CD14-positive monocyte (primary cell): ENCODE measurements around the gene CUX1. TPM values are rescaled to one million over a fixed set of nuclear protein-coding genes. Genes with fewer than 3 reads are reported as not detected.

Experiments
- DNase-seq, 3 donors: peaks; one replicate each; pipeline ENCODE4 v3.0.0-alpha.2; 2011 to 2022
- H2AFZ ChIP-seq: 2 replicates; pipeline ENCODE4 v1.6.0; 2012; ENCODE audit warnings: mild to moderate bottlenecking, low read depth, low read length, inconsistent platforms; ENCODE audit not compliant: insufficient read depth, poor library complexity, severe bottlenecking
- H3K27ac ChIP-seq, 2 donors: 1 replicate in 1 of 2; 2 replicates in 1 of 2; pipeline ENCODE4 v1.5.1; 2012 to 2013; ENCODE audit warnings: low read length in 2 of 2, control low read depth in 1 of 2, inconsistent platforms in 1 of 2, low read depth in 1 of 2, mild to moderate bottlenecking in 1 of 2
- H3K27me3 ChIP-seq, 2 donors: one replicate each; pipeline versions ENCODE4 v1.6.0 to v1.6.1; 2011 to 2013; ENCODE audit warnings: low read length in 2 of 2; ENCODE audit not compliant: control insufficient read depth in 2 of 2, insufficient read depth in 2 of 2
- H3K36me3 ChIP-seq, 2 donors: replicated peaks in 1 of 2; 1 replicate in 1 of 2; 2 replicates in 1 of 2; pipeline versions ENCODE4 v1.5.1 to v1.6.1; 2012 to 2013; ENCODE audit warnings: low read length in 2 of 2, control low read depth in 1 of 2, inconsistent platforms in 1 of 2, mild to moderate bottlenecking in 1 of 2; ENCODE audit not compliant: insufficient read depth in 2 of 2, control insufficient read depth in 1 of 2
- H3K4me1 ChIP-seq, 2 donors: 1 replicate in 1 of 2; 2 replicates in 1 of 2; pipeline versions ENCODE4 v1.5.1 to v1.6.1; 2012 to 2013; ENCODE audit warnings: low read length in 2 of 2, control low read depth in 1 of 2, inconsistent platforms in 1 of 2, mild to moderate bottlenecking in 1 of 2, moderate library complexity in 1 of 2; ENCODE audit not compliant: insufficient read depth in 2 of 2, control insufficient read depth in 1 of 2
- H3K4me2 ChIP-seq: replicated peaks from 2 replicates; pipeline ENCODE3; 2012; ENCODE audit warnings: low read length, moderate library complexity, mild to moderate bottlenecking; ENCODE audit not compliant: poor library complexity, severe bottlenecking; ENCODE audit errors: extremely low read depth
- H3K4me3 ChIP-seq, 3 experiments: fragments of 200-600 bp in 1 of 3; sonication (generic) in 1 of 3; replicated peaks in 1 of 3; 1 replicate in 2 of 3; 2 replicates in 1 of 3; pipeline ENCODE4 v1.5.1; 2011 to 2013; ENCODE audit warnings: low read length in 3 of 3, mild to moderate bottlenecking in 3 of 3, control low read depth in 2 of 3, low read depth in 2 of 3, inconsistent platforms in 1 of 3, moderate library complexity in 1 of 3
- H3K79me2 ChIP-seq: 2 replicates; pipeline ENCODE4 v1.6.0; 2012; ENCODE audit warnings: mild to moderate bottlenecking, control low read depth, inconsistent platforms, low read length, moderate library complexity; ENCODE audit not compliant: insufficient read depth
- H3K9ac ChIP-seq: 2 replicates; pipeline ENCODE4 v1.6.0; 2017; ENCODE audit warnings: low read length, mild to moderate bottlenecking; ENCODE audit not compliant: insufficient read depth, poor library complexity, severe bottlenecking
- H3K9me3 ChIP-seq, 2 donors: replicated peaks in 1 of 2; 1 replicate in 1 of 2; 2 replicates in 1 of 2; pipeline versions ENCODE4 v1.5.1 to v1.6.1; 2012 to 2013; ENCODE audit warnings: low read length in 2 of 2, control low read depth in 1 of 2; ENCODE audit not compliant: control insufficient read depth in 1 of 2, insufficient read depth in 1 of 2
- H4K20me1 ChIP-seq: 2 replicates; pipeline ENCODE4 v1.6.0; 2012; ENCODE audit warnings: mild to moderate bottlenecking, low read length, control low read depth, moderate library complexity; ENCODE audit not compliant: insufficient read depth
- H3K27ac Mint-ChIP-seq, 7 donors: one replicate each; pipeline ENCODE4 v1.8.0; 2020; ENCODE audit warnings: mild to moderate bottlenecking in 7 of 7, mixed read lengths in 7 of 7, moderate library complexity in 6 of 7, inconsistent platforms in 2 of 7
- H3K27me3 Mint-ChIP-seq, 3 donors: one replicate each; pipeline ENCODE4 v1.8.0; 2021 to 2022; ENCODE audit warnings: low read depth in 3 of 3, mild to moderate bottlenecking in 3 of 3, mixed read lengths in 3 of 3, moderate library complexity in 3 of 3, inconsistent platforms in 1 of 3
- H3K36me3 Mint-ChIP-seq, 2 donors: one replicate each; pipeline ENCODE4 v1.8.0; 2020; ENCODE audit warnings: mixed read lengths in 2 of 2, inconsistent platforms in 1 of 2, mild to moderate bottlenecking in 1 of 2
- H3K4me1 Mint-ChIP-seq: one replicate; pipeline ENCODE4 v1.8.0; 2020; ENCODE audit warnings: mild to moderate bottlenecking, mixed read lengths
- H3K4me3 Mint-ChIP-seq, 2 donors: one replicate each; pipeline ENCODE4 v1.8.0; 2020; ENCODE audit warnings: mild to moderate bottlenecking in 2 of 2, mixed read lengths in 2 of 2, moderate library complexity in 1 of 2
- H3K9me3 Mint-ChIP-seq, 7 donors: one replicate each; pipeline ENCODE4 v1.8.0; 2020 to 2022; ENCODE audit warnings: mixed read lengths in 7 of 7, mild to moderate bottlenecking in 6 of 7, moderate library complexity in 6 of 7, inconsistent platforms in 2 of 7
- WGBS: methylation state at CpG from one replicate; pipeline ENCODE4 v1.1.5; 2013; ENCODE audit warnings: missing lambda C conversion rate; ENCODE audit not compliant: insufficient coverage; 5-methylcytosine and 5-hydroxymethylcytosine counted together
- intact Hi-C, 2 donors: fragments of 100-400 bp; cut with micrococcal nuclease; formaldehyde crosslinking; loops; one replicate each; pipeline versions ENCODE4 v1.15.0 to v1.15.1; 2023
- polyA plus RNA-seq, 3 donors: library from polyadenylated mRNA; depleted of rRNA in 1 of 3; unstranded in 2 of 3; stranded (reverse) in 1 of 3; fragments of 300-500 nt in 2 of 3; fragments of >200 nt in 1 of 3; fragmentation: Illumina TruSeq in 2 of 3; gene quantifications; 1 replicate in 2 of 3; 2 replicates in 1 of 3; pipeline ENCODE4 v1.2.3, GENCODE V29; 2012 to 2021
- TF ChIP-seq, protein P1 (sequence below): fragments of 200-600 bp; IDR thresholded peaks from one replicate; pipeline ENCODE4 v1.8.0; 2022; ENCODE audit warnings: antibody characterized with exemption, mild to moderate bottlenecking

Gene CUX1
- polyA plus RNA-seq, 3 donors: 17.6 to 38.0 (median 28.0) TPM

DNA sequence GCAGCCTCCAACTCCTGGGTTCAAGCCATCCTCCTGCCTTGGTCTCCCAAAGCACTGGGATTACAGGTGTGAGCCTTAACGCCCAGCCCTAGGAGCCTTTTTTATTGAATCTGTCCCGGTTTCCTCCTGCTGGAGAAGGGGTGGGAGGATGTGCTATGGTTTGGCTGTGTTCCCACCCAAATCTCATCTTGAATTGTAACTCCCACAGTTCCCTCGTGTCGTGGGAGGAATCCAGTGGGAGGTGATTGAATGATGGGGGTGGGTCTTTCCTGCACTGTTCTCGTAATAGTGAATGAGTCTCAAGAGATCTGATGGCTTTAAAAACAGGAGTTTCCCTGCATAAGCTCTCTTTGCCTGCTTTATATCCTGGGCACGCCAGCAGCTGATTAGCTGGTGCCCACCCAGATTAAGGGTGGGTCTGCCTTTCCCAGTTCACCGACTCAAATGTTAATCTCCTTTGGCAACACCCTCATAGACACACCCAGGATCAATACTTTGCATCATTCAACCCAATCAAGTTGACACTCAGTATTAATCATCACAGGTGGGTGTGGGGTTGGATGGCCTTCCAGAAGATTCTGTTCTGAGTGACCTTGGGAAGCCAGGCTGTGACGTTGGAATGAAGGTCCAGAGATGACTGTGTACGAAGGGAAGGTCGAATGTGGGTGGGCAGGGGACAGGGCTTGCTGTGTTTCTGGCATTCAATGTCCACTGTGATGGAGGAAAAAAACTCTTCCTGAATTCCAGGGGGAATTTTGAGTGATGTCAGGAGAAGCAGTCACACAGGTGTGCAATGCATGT lies 33.8 kb upstream of the CUX1 start:
- Histone ChIP-seq H2AFZ (no peak overlapping the region), H3K4me2 (no peak overlapping the region), H3K27me3 (no peaks in the 10 kb centered on the region), H3K9ac (no peak overlapping the region), H3K79me2 (no peaks in the 10 kb centered on the region), H3K9me3 (peaks cover 0 to 6% of the 10 kb centered on the region in 2 donors), H3K36me3 (no peaks in the 10 kb centered on the region), H3K4me1 (peaks cover 10 to 12% of the 10 kb centered on the region in 2 donors), H3K4me3 (no peak overlapping the region), H3K27ac (no peak overlapping the region), H4K20me1 (no peaks in the 10 kb centered on the region)
- H3K36me3 Mint-ChIP-seq: no peaks in the 10 kb centered on the region
- peak overlapping the region in 1 of 7 donors; percentile 43 for H3K27ac Mint-ChIP-seq
- 97% methylated on average over 4 of the region's 10 CpGs for WGBS
- TF ChIP-seq, protein P1, sequence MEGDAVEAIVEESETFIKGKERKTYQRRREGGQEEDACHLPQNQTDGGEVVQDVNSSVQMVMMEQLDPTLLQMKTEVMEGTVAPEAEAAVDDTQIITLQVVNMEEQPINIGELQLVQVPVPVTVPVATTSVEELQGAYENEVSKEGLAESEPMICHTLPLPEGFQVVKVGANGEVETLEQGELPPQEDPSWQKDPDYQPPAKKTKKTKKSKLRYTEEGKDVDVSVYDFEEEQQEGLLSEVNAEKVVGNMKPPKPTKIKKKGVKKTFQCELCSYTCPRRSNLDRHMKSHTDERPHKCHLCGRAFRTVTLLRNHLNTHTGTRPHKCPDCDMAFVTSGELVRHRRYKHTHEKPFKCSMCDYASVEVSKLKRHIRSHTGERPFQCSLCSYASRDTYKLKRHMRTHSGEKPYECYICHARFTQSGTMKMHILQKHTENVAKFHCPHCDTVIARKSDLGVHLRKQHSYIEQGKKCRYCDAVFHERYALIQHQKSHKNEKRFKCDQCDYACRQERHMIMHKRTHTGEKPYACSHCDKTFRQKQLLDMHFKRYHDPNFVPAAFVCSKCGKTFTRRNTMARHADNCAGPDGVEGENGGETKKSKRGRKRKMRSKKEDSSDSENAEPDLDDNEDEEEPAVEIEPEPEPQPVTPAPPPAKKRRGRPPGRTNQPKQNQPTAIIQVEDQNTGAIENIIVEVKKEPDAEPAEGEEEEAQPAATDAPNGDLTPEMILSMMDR: no peak
- H3K9me3 Mint-ChIP-seq: peaks cover 0 to 11% (median 0%) of the 10 kb centered on the region in 7 donors
- peaks cover 16% of the 10 kb centered on the region for H3K4me1 Mint-ChIP-seq
- H3K27me3 Mint-ChIP-seq: peaks cover 10 to 11% (median 10%) of the 10 kb centered on the region in 3 donors
- intact Hi-C loops: no loop called here
- DNase-seq: no peak
- H3K4me3 Mint-ChIP-seq: peak overlapping the region in 1 of 2 donors; percentile 46

DNA sequence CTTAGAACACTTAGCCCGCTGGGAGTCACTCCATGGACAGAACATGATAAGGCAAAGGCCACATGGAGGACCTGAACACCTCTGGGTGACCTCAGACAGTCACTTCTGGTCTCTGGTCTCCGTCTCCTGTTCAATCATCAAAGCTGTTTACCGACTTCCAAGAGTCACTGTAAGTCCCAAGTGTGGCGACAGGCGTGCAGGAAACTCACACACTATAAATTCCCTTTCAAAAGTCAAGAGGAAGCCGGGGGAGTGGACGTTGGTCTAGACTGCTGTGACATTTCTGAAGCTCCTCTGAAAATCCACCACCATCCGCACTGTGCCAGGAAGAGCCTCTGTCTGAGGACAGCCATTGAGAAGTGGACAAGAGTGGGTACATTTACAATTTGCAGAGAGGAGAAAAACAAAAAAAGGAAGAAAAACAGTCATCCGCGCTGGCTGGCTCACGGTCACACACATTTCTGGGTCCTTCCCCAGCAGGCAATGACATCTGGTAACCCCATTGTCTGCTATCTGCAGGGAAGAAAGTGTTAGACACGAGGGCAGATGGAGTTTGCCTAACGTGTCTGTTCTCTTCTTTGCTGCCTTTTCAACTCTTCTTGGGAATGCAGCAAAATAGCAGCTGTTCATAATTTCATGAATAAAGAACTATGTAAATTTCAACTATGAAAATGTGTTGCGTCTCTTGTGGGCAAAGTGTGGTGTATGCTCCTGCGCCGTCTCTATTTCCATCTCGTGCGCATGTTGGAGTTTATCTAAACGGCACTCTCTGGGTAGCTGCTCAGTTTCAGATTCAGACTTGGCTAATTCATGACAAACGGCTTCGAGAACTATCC lies 32.9 kb upstream of the CUX1 start:
- Mint-ChIP-seq H3K27me3 (peaks cover 10 to 11% (median 10%) of the 10 kb centered on the region in 3 donors), H3K9me3 (peaks cover 0 to 11% (median 0%) of the 10 kb centered on the region in 7 donors), H3K36me3 (no peaks in the 10 kb centered on the region), H3K4me1 (peaks cover 16% of the 10 kb centered on the region), H3K4me3 (peak overlapping the region; percentile 60 to 93), H3K27ac (peak overlapping the region in 5 of 7 donors; percentile 24 to 86 (median 35))
- H3K9me3 ChIP-seq: peaks cover 0 to 6% of the 10 kb centered on the region in 2 donors
- TF ChIP-seq, protein P1: no peak
- no peaks in the 10 kb centered on the region for H3K36me3 ChIP-seq
- peaks cover 10 to 12% of the 10 kb centered on the region in 2 donors for H3K4me1 ChIP-seq
- peak overlapping the region; percentile 30 for H3K4me2 ChIP-seq
- no peaks in the 10 kb centered on the region for H3K79me2 ChIP-seq
- intact Hi-C loops: no loop called here
- peak overlapping the region; percentile 62 for H2AFZ ChIP-seq
- WGBS: 60% methylated on average over 14 of the region's 21 CpGs
- H3K27ac ChIP-seq: no peak overlapping the region
- H3K4me3 ChIP-seq: peak overlapping the region in 1 of 3 experiments; percentile 15
- H3K9ac ChIP-seq: no peak overlapping the region
- no peaks in the 10 kb centered on the region for H3K27me3 ChIP-seq
- peak; percentile 11 to 33 (median 20) for DNase-seq
- H4K20me1 ChIP-seq: no peaks in the 10 kb centered on the region
